ENCODE data around the gene MACIR. TPM values are rescaled to one million over a fixed set of nuclear protein-coding genes. Genes with fewer than 3 reads are reported as not detected.

MACIR gene
- total RNA-seq, 4 donors from 2014 or later = 8.4 to 10.4 (median 9.5) TPM

GRCh38 chr5:103258957-103259704 lies 568 bp downstream of the MACIR start:
- H3K4me3 ChIP-seq = peak overlapping the region; percentile 65 to 93 (median 80)
- WGBS = 7% methylated on average over 3 of the region's 91 CpGs
- H3K4me1 ChIP-seq = peaks cover 25 to 43% (median 37%) of the 10 kb centered on the region in 4 donors
- H3K9me3 ChIP-seq = no peaks in the 10 kb centered on the region
- TF ChIP-seq EP300 (IDR thresholded peaks at IDR 0.05) = no peak
- no peak for TF ChIP-seq CTCF (IDR thresholded peaks at IDR 0.05)
- TF ChIP-seq POLR2A (IDR thresholded peaks at IDR 0.05; ENCODE audit: low read depth) = no peak
- TF ChIP-seq POLR2AphosphoS5 (IDR thresholded peaks at IDR 0.05) = no peak
- DNase-seq (ENCODE audit: extremely low spot score) = no peak
- H3K27ac ChIP-seq (replicated peaks in 1 of 4) = peak overlapping the region; percentile 82 to 89 (median 86)
- no peaks in the 10 kb centered on the region for H3K36me3 ChIP-seq
- H3K27me3 ChIP-seq = no peaks in the 10 kb centered on the region
- intact Hi-C loops (cut with DNase I) = loop anchor here (2.0 kb wide), 1 partner anchor 304 kb away; the partner anchor contains the start of gene NUDT12

- no peaks in the 10 kb centered on the region for H3K27me3 ChIP-seq
- 2% methylated on average over 8 of the region's 20 CpGs for WGBS
- peaks cover 25 to 43% (median 38%) of the 10 kb centered on the region in 4 donors for H3K4me1 ChIP-seq
- H3K9me3 ChIP-seq = no peaks in the 10 kb centered on the region
- intact Hi-C loops (cut with DNase I) = loop anchor here (2.0 kb wide), 1 partner anchor 303 kb away; the partner anchor contains the start of gene NUDT12
- no peak for DNase-seq (ENCODE audit: extremely low spot score)
- H3K4me3 ChIP-seq = peak overlapping the region; percentile 65 to 93 (median 80)
- H3K36me3 ChIP-seq = no peaks in the 10 kb centered on the region
- TF ChIP-seq POLR2AphosphoS5 (IDR thresholded peaks at IDR 0.05) (no peak), CTCF (IDR thresholded peaks at IDR 0.05) (no peak), POLR2A (IDR thresholded peaks at IDR 0.05; ENCODE audit: low read depth) (no peak)
- peak overlapping the region; percentile 82 to 89 (median 86) for H3K27ac ChIP-seq (replicated peaks in 1 of 4)
Measured at GRCh38 chr5:103259705-103260355, 1.3 kb downstream of the MACIR start.

- peak overlapping the region in 1 of 4 donors; percentile 87 for H3K4me3 ChIP-seq
- no peak for DNase-seq (ENCODE audit: extremely low spot score)
- intact Hi-C loops (cut with DNase I) = no loop called here
Measured at GRCh38 chr5:103260951-103261350, 2.4 kb downstream of the MACIR start.

GRCh38 chr5:103262422-103262871 lies 3.9 kb downstream of the MACIR start:
- WGBS = 73% methylated on average over 1 of the region's 1 CpG
- DNase-seq (ENCODE audit: extremely low spot score) = no peak
- intact Hi-C loops (cut with DNase I) = no loop called here
- H3K27me3 ChIP-seq = no peaks in the 10 kb centered on the region
- H3K4me3 ChIP-seq = no peak overlapping the region
- TF ChIP-seq POLR2A (IDR thresholded peaks at IDR 0.05; ENCODE audit: low read depth) = no peak
- no peak for TF ChIP-seq POLR2AphosphoS5 (IDR thresholded peaks at IDR 0.05)
- TF ChIP-seq CTCF (IDR thresholded peaks at IDR 0.05) = no peak
- TF ChIP-seq EP300 (IDR thresholded peaks at IDR 0.05) = no peak
- no peaks in the 10 kb centered on the region for H3K36me3 ChIP-seq
- no peak overlapping the region for H3K27ac ChIP-seq (replicated peaks in 1 of 4)
- H3K4me1 ChIP-seq = peaks cover 25 to 44% (median 44%) of the 10 kb centered on the region in 4 donors
- no peaks in the 10 kb centered on the region for H3K9me3 ChIP-seq

More at GRCh38 chr5:103260951-103261350, 2.4 kb downstream of the MACIR start:
- H3K27me3 ChIP-seq = no peaks in the 10 kb centered on the region
- no peaks in the 10 kb centered on the region for H3K9me3 ChIP-seq
- WGBS = 44% methylated on average over 3 of the region's 3 CpGs
- H3K36me3 ChIP-seq = no peaks in the 10 kb centered on the region
- H3K27ac ChIP-seq (replicated peaks in 1 of 4) = no peak overlapping the region
- TF ChIP-seq POLR2AphosphoS5 (IDR thresholded peaks at IDR 0.05) (no peak), POLR2A (IDR thresholded peaks at IDR 0.05; ENCODE audit: low read depth) (no peak)
- H3K4me1 ChIP-seq = peaks cover 25 to 46% (median 43%) of the 10 kb centered on the region in 4 donors

GRCh38 chr5:103263054-103263453 lies 4.5 kb downstream of the MACIR start:
- no peaks in the 10 kb centered on the region for H3K9me3 ChIP-seq
- H3K27ac ChIP-seq (replicated peaks in 1 of 4) = no peak overlapping the region
- H3K27me3 ChIP-seq = no peaks in the 10 kb centered on the region
- no peak for DNase-seq (ENCODE audit: extremely low spot score)
- peaks cover 21 to 43% (median 42%) of the 10 kb centered on the region in 4 donors for H3K4me1 ChIP-seq
- no peaks in the 10 kb centered on the region for H3K36me3 ChIP-seq
- WGBS = 56% methylated on average over 2 of the region's 2 CpGs
- TF ChIP-seq POLR2A (IDR thresholded peaks at IDR 0.05; ENCODE audit: low read depth) (no peak), CTCF (IDR thresholded peaks at IDR 0.05) (no peak), EP300 (IDR thresholded peaks at IDR 0.05) (no peak), POLR2AphosphoS5 (IDR thresholded peaks at IDR 0.05) (no peak)
- H3K4me3 ChIP-seq = no peak overlapping the region
- intact Hi-C loops (cut with DNase I) = no loop called here

All from esophagus muscularis mucosa (tissue), 4 donors.